DND-41 (cell line): ENCODE measurements around the gene CCDC158.

Experiments
- EZH2 ChIP-seq: IDR thresholded peaks from 3 replicates; pipeline ENCODE4 v1.6.1; 2012; ENCODE audit warnings: borderline replicate concordance, low read depth, mild to moderate bottlenecking, moderate library complexity, low read length, inconsistent platforms; ENCODE audit not compliant: severe bottlenecking
- TF ChIP-seq, protein P1 (sequence below): IDR thresholded peaks from 2 replicates; pipeline ENCODE4 v1.5.1; 2012; ENCODE audit warnings: borderline replicate concordance, low read length, moderate library complexity, mild to moderate bottlenecking; ENCODE audit not compliant: poor library complexity, severe bottlenecking; ENCODE audit errors: extremely low read depth

DNA sequence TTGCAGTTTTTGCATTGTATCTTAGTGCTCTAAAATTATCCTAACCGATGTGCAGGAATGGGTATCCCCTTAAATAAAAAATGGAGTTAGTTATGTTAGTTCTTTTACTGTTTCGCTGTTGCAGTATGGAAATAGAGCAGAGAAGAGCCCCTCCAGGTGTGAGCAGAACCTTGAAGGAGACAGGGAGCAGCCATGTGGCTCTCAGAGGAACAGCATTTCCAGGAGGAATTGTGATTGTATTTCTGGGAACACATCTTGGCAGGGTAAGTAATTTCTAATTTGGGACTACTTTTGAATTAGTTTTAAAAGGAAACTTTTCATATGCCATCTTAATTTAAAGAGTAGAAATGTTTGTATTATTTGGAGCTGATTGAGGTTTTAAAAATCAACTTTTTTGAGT lies 5.3 kb upstream of the CCDC158 start:
- TF ChIP-seq, protein P1, sequence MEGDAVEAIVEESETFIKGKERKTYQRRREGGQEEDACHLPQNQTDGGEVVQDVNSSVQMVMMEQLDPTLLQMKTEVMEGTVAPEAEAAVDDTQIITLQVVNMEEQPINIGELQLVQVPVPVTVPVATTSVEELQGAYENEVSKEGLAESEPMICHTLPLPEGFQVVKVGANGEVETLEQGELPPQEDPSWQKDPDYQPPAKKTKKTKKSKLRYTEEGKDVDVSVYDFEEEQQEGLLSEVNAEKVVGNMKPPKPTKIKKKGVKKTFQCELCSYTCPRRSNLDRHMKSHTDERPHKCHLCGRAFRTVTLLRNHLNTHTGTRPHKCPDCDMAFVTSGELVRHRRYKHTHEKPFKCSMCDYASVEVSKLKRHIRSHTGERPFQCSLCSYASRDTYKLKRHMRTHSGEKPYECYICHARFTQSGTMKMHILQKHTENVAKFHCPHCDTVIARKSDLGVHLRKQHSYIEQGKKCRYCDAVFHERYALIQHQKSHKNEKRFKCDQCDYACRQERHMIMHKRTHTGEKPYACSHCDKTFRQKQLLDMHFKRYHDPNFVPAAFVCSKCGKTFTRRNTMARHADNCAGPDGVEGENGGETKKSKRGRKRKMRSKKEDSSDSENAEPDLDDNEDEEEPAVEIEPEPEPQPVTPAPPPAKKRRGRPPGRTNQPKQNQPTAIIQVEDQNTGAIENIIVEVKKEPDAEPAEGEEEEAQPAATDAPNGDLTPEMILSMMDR = no peak
- no peak for TF ChIP-seq EZH2
